GM18520 (cell line): ENCODE data around the gene CAPN12.

Experiments used
- ATAC-seq: cut with Tn5 transposase; IDR thresholded peaks from one replicate; pipeline ENCODE4 v1.9.1; 2021; ENCODE audit not compliant: unreplicated experiment

Gene CAPN12

GRCh38 chr19:38697197-38697596 is 47.1 kb downstream of the CAPN12 start:
- no peak for ATAC-seq

GRCh38 chr19:38696729-38697055 is 47.6 kb downstream of the CAPN12 start:
- no peak for ATAC-seq

- no peak for ATAC-seq
These were observed 48.2 kb downstream of the CAPN12 start for GRCh38 chr19:38695832-38696728.

- no peak for ATAC-seq
These were observed 49.0 kb downstream of the CAPN12 start for GRCh38 chr19:38695317-38695683.

- no peak for ATAC-seq
These were observed 50.7 kb downstream of the CAPN12 start for GRCh38 chr19:38693380-38694223.

GRCh38 chr19:38692458-38693379 is 51.6 kb downstream of the CAPN12 start:
- no peak for ATAC-seq

- no peak for ATAC-seq
These were observed 52.3 kb downstream of the CAPN12 start for GRCh38 chr19:38691938-38692457.

GRCh38 chr19:38690832-38691231 is 53.4 kb downstream of the CAPN12 start:
- no peak for ATAC-seq

- no peak for ATAC-seq
These were observed 54.1 kb downstream of the CAPN12 start for GRCh38 chr19:38690146-38690545.

GRCh38 chr19:38687837-38688378 is 56.4 kb downstream of the CAPN12 start:
- ATAC-seq = no peak

GRCh38 chr19:38686530-38686888 is 57.8 kb downstream of the CAPN12 start:
- no peak for ATAC-seq

GRCh38 chr19:38685666-38686529 is 58.4 kb downstream of the CAPN12 start:
- ATAC-seq = no peak

GRCh38 chr19:38684862-38685665 is 59.2 kb downstream of the CAPN12 start:
- no peak for ATAC-seq

- no peak for ATAC-seq
These were observed 60.0 kb downstream of the CAPN12 start for GRCh38 chr19:38684078-38684861.

GRCh38 chr19:38683393-38684077 is 60.7 kb downstream of the CAPN12 start:
- no peak for ATAC-seq

- no peak for ATAC-seq
These were observed 61.3 kb downstream of the CAPN12 start for GRCh38 chr19:38682872-38683392.

- ATAC-seq = no peak
These were observed 61.9 kb downstream of the CAPN12 start for GRCh38 chr19:38682195-38682867.
